ENCODE results near the gene PARP15.
A peak's percentile ranks its signal among the peaks of the same experiment; 100 is the strongest.

PARP15 gene

GRCh38 chr3:122572940-122573412 is 4.5 kb upstream of the PARP15 start:
- no peak overlapping the region for H3K27ac ChIP-seq (ENCODE audit: low read length)
- H3K36me3 ChIP-seq (ENCODE audit: control insufficient read depth in 2 of 2, insufficient read depth in 2 of 2, low read length in 2 of 2): peaks cover 23 to 30% of the 10 kb centered on the region in 2 donors
- no peak overlapping the region for H3K4me3 ChIP-seq (ENCODE audit: low read length in 2 of 2)
- no peak overlapping the region for H3K9ac ChIP-seq (ENCODE audit: low read length in 2 of 2)
- H3K4me1 ChIP-seq (ENCODE audit: control insufficient read depth, insufficient read depth, low read length): peaks cover 6% of the 10 kb centered on the region
- H3K27me3 ChIP-seq (ENCODE audit: control insufficient read depth in 1 of 2, insufficient read depth in 2 of 2, low read length in 2 of 2): peaks cover 0 to 3% of the 10 kb centered on the region in 2 donors
- no peaks in the 10 kb centered on the region for H3K9me3 ChIP-seq (ENCODE audit: control insufficient read depth in 2 of 2, low read length in 2 of 2)

GRCh38 chr3:122576174-122576940 is 1.1 kb upstream of the PARP15 start:
- H3K4me3 ChIP-seq (ENCODE audit: low read length in 2 of 2): no peak overlapping the region
- H3K9me3 ChIP-seq (ENCODE audit: control insufficient read depth in 2 of 2, low read length in 2 of 2): no peaks in the 10 kb centered on the region
- H3K4me1 ChIP-seq (ENCODE audit: control insufficient read depth, insufficient read depth, low read length): no peaks in the 10 kb centered on the region
- H3K27me3 ChIP-seq (ENCODE audit: control insufficient read depth in 1 of 2, insufficient read depth in 2 of 2, low read length in 2 of 2): peaks cover 0 to 3% of the 10 kb centered on the region in 2 donors
- peaks cover 10 to 14% of the 10 kb centered on the region in 2 donors for H3K36me3 ChIP-seq (ENCODE audit: control insufficient read depth in 2 of 2, insufficient read depth in 2 of 2, low read length in 2 of 2)
- H3K27ac ChIP-seq (ENCODE audit: low read length): no peak overlapping the region
- no peak overlapping the region for H3K9ac ChIP-seq (ENCODE audit: low read length in 2 of 2)

GRCh38 chr3:122578069-122578740 is 755 bp downstream of the PARP15 start:
- Histone ChIP-seq H3K36me3 (ENCODE audit: control insufficient read depth in 2 of 2, insufficient read depth in 2 of 2, low read length in 2 of 2) (peaks cover 3% of the 10 kb centered on the region in 2 donors), H3K27ac (ENCODE audit: low read length) (no peak overlapping the region), H3K9ac (ENCODE audit: low read length in 2 of 2) (peak overlapping the region in 1 of 2 donors; percentile 51), H3K4me1 (ENCODE audit: control insufficient read depth, insufficient read depth, low read length) (no peaks in the 10 kb centered on the region), H3K9me3 (ENCODE audit: control insufficient read depth in 2 of 2, low read length in 2 of 2) (peaks cover 0 to 7% of the 10 kb centered on the region in 2 donors), H3K4me3 (ENCODE audit: low read length in 2 of 2) (peak overlapping the region; percentile 67 to 71), H3K27me3 (ENCODE audit: control insufficient read depth in 1 of 2, insufficient read depth in 2 of 2, low read length in 2 of 2) (peaks cover 0 to 3% of the 10 kb centered on the region in 2 donors)

GRCh38 chr3:122580470-122580869 is 3.0 kb downstream of the PARP15 start:
- H3K9me3 ChIP-seq (ENCODE audit: control insufficient read depth in 2 of 2, low read length in 2 of 2): peaks cover 3 to 7% of the 10 kb centered on the region in 2 donors
- H3K27ac ChIP-seq (ENCODE audit: low read length): no peak overlapping the region
- H3K9ac ChIP-seq (ENCODE audit: low read length in 2 of 2): no peak overlapping the region
- no peaks in the 10 kb centered on the region for H3K36me3 ChIP-seq (ENCODE audit: control insufficient read depth in 2 of 2, insufficient read depth in 2 of 2, low read length in 2 of 2)
- H3K27me3 ChIP-seq (ENCODE audit: control insufficient read depth in 1 of 2, insufficient read depth in 2 of 2, low read length in 2 of 2): peaks cover 0 to 3% of the 10 kb centered on the region in 2 donors
- H3K4me1 ChIP-seq (ENCODE audit: control insufficient read depth, insufficient read depth, low read length): no peaks in the 10 kb centered on the region
- H3K4me3 ChIP-seq (ENCODE audit: low read length in 2 of 2): no peak overlapping the region

- Histone ChIP-seq H3K27ac (ENCODE audit: low read length) (no peak overlapping the region), H3K9me3 (ENCODE audit: control insufficient read depth in 2 of 2, low read length in 2 of 2) (peaks cover 3 to 7% of the 10 kb centered on the region in 2 donors), H3K27me3 (ENCODE audit: control insufficient read depth in 1 of 2, insufficient read depth in 2 of 2, low read length in 2 of 2) (peaks cover 0 to 3% of the 10 kb centered on the region in 2 donors), H3K36me3 (ENCODE audit: control insufficient read depth in 2 of 2, insufficient read depth in 2 of 2, low read length in 2 of 2) (no peaks in the 10 kb centered on the region), H3K9ac (ENCODE audit: low read length in 2 of 2) (no peak overlapping the region), H3K4me1 (ENCODE audit: control insufficient read depth, insufficient read depth, low read length) (no peaks in the 10 kb centered on the region), H3K4me3 (ENCODE audit: low read length in 2 of 2) (no peak overlapping the region)
Observed at GRCh38 chr3:122581622-122582021, 4.2 kb downstream of the PARP15 start.

- H3K36me3 ChIP-seq (ENCODE audit: control insufficient read depth in 2 of 2, insufficient read depth in 2 of 2, low read length in 2 of 2): no peaks in the 10 kb centered on the region
- no peak overlapping the region for H3K27ac ChIP-seq (ENCODE audit: low read length)
- H3K9ac ChIP-seq (ENCODE audit: low read length in 2 of 2): no peak overlapping the region
- no peaks in the 10 kb centered on the region for H3K4me1 ChIP-seq (ENCODE audit: control insufficient read depth, insufficient read depth, low read length)
- peaks cover 0 to 3% of the 10 kb centered on the region in 2 donors for H3K27me3 ChIP-seq (ENCODE audit: control insufficient read depth in 1 of 2, insufficient read depth in 2 of 2, low read length in 2 of 2)
- H3K4me3 ChIP-seq (ENCODE audit: low read length in 2 of 2): no peak overlapping the region
- peaks cover 3 to 7% of the 10 kb centered on the region in 2 donors for H3K9me3 ChIP-seq (ENCODE audit: control insufficient read depth in 2 of 2, low read length in 2 of 2)
Observed at GRCh38 chr3:122582390-122582789, 4.9 kb downstream of the PARP15 start.

GRCh38 chr3:122586098-122586497 is 8.6 kb downstream of the PARP15 start:
- Histone ChIP-seq H3K27me3 (ENCODE audit: control insufficient read depth in 1 of 2, insufficient read depth in 2 of 2, low read length in 2 of 2) (no peaks in the 10 kb centered on the region), H3K4me3 (ENCODE audit: low read length in 2 of 2) (no peak overlapping the region), H3K9me3 (ENCODE audit: control insufficient read depth in 2 of 2, low read length in 2 of 2) (peaks cover 3 to 7% of the 10 kb centered on the region in 2 donors), H3K9ac (ENCODE audit: low read length in 2 of 2) (no peak overlapping the region), H3K27ac (ENCODE audit: low read length) (no peak overlapping the region), H3K4me1 (ENCODE audit: control insufficient read depth, insufficient read depth, low read length) (no peaks in the 10 kb centered on the region), H3K36me3 (ENCODE audit: control insufficient read depth in 2 of 2, insufficient read depth in 2 of 2, low read length in 2 of 2) (no peaks in the 10 kb centered on the region)

GRCh38 chr3:122586773-122587485 is 9.5 kb downstream of the PARP15 start:
- H3K27ac ChIP-seq (ENCODE audit: low read length): no peak overlapping the region
- no peak overlapping the region for H3K4me3 ChIP-seq (ENCODE audit: low read length in 2 of 2)
- no peak overlapping the region for H3K9ac ChIP-seq (ENCODE audit: low read length in 2 of 2)
- no peaks in the 10 kb centered on the region for H3K27me3 ChIP-seq (ENCODE audit: control insufficient read depth in 1 of 2, insufficient read depth in 2 of 2, low read length in 2 of 2)
- H3K4me1 ChIP-seq (ENCODE audit: control insufficient read depth, insufficient read depth, low read length): no peaks in the 10 kb centered on the region
- H3K36me3 ChIP-seq (ENCODE audit: control insufficient read depth in 2 of 2, insufficient read depth in 2 of 2, low read length in 2 of 2): no peaks in the 10 kb centered on the region
- H3K9me3 ChIP-seq (ENCODE audit: control insufficient read depth in 2 of 2, low read length in 2 of 2): peaks cover 3 to 6% of the 10 kb centered on the region in 2 donors

GRCh38 chr3:122587572-122587971 is 10.1 kb downstream of the PARP15 start:
- Histone ChIP-seq H3K27me3 (ENCODE audit: control insufficient read depth in 1 of 2, insufficient read depth in 2 of 2, low read length in 2 of 2) (no peaks in the 10 kb centered on the region), H3K9ac (ENCODE audit: low read length in 2 of 2) (no peak overlapping the region), H3K4me1 (ENCODE audit: control insufficient read depth, insufficient read depth, low read length) (no peaks in the 10 kb centered on the region), H3K9me3 (ENCODE audit: control insufficient read depth in 2 of 2, low read length in 2 of 2) (peaks cover 0 to 3% of the 10 kb centered on the region in 2 donors), H3K4me3 (ENCODE audit: low read length in 2 of 2) (no peak overlapping the region), H3K27ac (ENCODE audit: low read length) (no peak overlapping the region), H3K36me3 (ENCODE audit: control insufficient read depth in 2 of 2, insufficient read depth in 2 of 2, low read length in 2 of 2) (no peaks in the 10 kb centered on the region)

- no peak overlapping the region for H3K9ac ChIP-seq (ENCODE audit: low read length in 2 of 2)
- H3K4me1 ChIP-seq (ENCODE audit: control insufficient read depth, insufficient read depth, low read length): no peaks in the 10 kb centered on the region
- no peak overlapping the region for H3K27ac ChIP-seq (ENCODE audit: low read length)
- H3K4me3 ChIP-seq (ENCODE audit: low read length in 2 of 2): no peak overlapping the region
- H3K27me3 ChIP-seq (ENCODE audit: control insufficient read depth in 1 of 2, insufficient read depth in 2 of 2, low read length in 2 of 2): no peaks in the 10 kb centered on the region
- no peaks in the 10 kb centered on the region for H3K9me3 ChIP-seq (ENCODE audit: control insufficient read depth in 2 of 2, low read length in 2 of 2)
- H3K36me3 ChIP-seq (ENCODE audit: control insufficient read depth in 2 of 2, insufficient read depth in 2 of 2, low read length in 2 of 2): no peaks in the 10 kb centered on the region
Observed at GRCh38 chr3:122589297-122589696, 11.8 kb downstream of the PARP15 start.

Data from stomach smooth muscle (tissue), 2 donors.